ENCODE data around the gene GOSR2. TPM values are rescaled to one million over a fixed set of nuclear protein-coding genes. Genes with fewer than 3 reads are reported as not detected.

GOSR2 gene
- total and polyA plus RNA-seq, 9 of the 15 experiments (the other 6 are each of a cell fraction or from before 2014, with no cell fraction given) = 32.7 to 96.3 (median 48.9) TPM

DNA sequence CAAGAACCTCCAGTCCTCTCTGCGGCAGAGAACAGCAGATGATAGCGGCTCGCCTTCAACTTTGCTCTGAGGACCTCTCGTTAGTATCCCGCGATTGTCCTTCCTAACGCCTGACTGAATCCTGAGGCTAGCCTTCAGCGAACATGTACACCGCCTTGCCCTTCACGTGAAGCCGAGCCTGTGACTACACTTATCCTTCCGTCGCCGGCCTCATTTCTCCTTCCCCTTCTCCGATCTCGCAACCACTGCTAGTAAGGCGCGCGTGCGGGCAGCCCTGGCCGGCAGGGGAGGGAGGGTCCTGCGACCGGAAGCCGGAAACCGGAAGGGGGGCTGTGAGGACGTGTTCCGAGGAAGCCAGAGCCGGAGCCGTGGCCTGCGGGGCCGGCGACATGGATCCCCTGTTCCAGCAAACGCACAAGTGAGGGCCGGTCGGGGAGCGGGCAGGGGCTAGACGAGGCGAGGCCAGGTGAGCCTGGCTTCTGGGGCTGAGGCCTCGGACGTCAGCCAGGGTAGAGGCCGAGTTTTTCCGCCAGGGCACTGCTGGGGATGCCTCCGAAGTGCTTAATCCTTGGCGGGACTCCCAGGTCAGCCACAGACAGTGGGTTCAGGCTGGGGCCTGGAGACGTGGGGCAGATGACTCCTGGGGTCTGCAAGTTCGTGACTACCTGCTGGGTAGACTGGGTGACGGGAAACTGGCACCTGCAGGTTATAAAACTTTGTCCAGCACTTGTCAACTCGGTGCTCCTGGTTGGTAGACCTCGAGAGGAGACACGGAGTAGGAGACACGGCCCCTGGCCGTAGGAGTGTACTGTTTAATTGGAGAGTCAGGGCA, at the start of gene GOSR2 (continued):
- peak; percentile 82 for TF ChIP-seq ARID4B (CRISPR knock-in tag; IDR thresholded peaks at IDR 0.05)
- TF ChIP-seq, protein P1, sequence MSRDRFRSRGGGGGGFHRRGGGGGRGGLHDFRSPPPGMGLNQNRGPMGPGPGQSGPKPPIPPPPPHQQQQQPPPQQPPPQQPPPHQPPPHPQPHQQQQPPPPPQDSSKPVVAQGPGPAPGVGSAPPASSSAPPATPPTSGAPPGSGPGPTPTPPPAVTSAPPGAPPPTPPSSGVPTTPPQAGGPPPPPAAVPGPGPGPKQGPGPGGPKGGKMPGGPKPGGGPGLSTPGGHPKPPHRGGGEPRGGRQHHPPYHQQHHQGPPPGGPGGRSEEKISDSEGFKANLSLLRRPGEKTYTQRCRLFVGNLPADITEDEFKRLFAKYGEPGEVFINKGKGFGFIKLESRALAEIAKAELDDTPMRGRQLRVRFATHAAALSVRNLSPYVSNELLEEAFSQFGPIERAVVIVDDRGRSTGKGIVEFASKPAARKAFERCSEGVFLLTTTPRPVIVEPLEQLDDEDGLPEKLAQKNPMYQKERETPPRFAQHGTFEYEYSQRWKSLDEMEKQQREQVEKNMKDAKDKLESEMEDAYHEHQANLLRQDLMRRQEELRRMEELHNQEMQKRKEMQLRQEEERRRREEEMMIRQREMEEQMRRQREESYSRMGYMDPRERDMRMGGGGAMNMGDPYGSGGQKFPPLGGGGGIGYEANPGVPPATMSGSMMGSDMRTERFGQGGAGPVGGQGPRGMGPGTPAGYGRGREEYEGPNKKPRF (IDR thresholded peaks at IDR 0.05; ENCODE audit: low read depth, low read length) = no peak
- TF ChIP-seq, protein P2, sequence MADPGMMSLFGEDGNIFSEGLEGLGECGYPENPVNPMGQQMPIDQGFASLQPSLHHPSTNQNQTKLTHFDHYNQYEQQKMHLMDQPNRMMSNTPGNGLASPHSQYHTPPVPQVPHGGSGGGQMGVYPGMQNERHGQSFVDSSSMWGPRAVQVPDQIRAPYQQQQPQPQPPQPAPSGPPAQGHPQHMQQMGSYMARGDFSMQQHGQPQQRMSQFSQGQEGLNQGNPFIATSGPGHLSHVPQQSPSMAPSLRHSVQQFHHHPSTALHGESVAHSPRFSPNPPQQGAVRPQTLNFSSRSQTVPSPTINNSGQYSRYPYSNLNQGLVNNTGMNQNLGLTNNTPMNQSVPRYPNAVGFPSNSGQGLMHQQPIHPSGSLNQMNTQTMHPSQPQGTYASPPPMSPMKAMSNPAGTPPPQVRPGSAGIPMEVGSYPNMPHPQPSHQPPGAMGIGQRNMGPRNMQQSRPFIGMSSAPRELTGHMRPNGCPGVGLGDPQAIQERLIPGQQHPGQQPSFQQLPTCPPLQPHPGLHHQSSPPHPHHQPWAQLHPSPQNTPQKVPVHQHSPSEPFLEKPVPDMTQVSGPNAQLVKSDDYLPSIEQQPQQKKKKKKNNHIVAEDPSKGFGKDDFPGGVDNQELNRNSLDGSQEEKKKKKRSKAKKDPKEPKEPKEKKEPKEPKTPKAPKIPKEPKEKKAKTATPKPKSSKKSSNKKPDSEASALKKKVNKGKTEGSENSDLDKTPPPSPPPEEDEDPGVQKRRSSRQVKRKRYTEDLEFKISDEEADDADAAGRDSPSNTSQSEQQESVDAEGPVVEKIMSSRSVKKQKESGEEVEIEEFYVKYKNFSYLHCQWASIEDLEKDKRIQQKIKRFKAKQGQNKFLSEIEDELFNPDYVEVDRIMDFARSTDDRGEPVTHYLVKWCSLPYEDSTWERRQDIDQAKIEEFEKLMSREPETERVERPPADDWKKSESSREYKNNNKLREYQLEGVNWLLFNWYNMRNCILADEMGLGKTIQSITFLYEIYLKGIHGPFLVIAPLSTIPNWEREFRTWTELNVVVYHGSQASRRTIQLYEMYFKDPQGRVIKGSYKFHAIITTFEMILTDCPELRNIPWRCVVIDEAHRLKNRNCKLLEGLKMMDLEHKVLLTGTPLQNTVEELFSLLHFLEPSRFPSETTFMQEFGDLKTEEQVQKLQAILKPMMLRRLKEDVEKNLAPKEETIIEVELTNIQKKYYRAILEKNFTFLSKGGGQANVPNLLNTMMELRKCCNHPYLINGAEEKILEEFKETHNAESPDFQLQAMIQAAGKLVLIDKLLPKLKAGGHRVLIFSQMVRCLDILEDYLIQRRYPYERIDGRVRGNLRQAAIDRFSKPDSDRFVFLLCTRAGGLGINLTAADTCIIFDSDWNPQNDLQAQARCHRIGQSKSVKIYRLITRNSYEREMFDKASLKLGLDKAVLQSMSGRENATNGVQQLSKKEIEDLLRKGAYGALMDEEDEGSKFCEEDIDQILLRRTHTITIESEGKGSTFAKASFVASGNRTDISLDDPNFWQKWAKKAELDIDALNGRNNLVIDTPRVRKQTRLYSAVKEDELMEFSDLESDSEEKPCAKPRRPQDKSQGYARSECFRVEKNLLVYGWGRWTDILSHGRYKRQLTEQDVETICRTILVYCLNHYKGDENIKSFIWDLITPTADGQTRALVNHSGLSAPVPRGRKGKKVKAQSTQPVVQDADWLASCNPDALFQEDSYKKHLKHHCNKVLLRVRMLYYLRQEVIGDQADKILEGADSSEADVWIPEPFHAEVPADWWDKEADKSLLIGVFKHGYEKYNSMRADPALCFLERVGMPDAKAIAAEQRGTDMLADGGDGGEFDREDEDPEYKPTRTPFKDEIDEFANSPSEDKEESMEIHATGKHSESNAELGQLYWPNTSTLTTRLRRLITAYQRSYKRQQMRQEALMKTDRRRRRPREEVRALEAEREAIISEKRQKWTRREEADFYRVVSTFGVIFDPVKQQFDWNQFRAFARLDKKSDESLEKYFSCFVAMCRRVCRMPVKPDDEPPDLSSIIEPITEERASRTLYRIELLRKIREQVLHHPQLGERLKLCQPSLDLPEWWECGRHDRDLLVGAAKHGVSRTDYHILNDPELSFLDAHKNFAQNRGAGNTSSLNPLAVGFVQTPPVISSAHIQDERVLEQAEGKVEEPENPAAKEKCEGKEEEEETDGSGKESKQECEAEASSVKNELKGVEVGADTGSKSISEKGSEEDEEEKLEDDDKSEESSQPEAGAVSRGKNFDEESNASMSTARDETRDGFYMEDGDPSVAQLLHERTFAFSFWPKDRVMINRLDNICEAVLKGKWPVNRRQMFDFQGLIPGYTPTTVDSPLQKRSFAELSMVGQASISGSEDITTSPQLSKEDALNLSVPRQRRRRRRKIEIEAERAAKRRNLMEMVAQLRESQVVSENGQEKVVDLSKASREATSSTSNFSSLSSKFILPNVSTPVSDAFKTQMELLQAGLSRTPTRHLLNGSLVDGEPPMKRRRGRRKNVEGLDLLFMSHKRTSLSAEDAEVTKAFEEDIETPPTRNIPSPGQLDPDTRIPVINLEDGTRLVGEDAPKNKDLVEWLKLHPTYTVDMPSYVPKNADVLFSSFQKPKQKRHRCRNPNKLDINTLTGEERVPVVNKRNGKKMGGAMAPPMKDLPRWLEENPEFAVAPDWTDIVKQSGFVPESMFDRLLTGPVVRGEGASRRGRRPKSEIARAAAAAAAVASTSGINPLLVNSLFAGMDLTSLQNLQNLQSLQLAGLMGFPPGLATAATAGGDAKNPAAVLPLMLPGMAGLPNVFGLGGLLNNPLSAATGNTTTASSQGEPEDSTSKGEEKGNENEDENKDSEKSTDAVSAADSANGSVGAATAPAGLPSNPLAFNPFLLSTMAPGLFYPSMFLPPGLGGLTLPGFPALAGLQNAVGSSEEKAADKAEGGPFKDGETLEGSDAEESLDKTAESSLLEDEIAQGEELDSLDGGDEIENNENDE (IDR thresholded peaks at IDR 0.05; ENCODE audit: low read depth, low read length) = no peak
- TF ChIP-seq, protein P3, sequence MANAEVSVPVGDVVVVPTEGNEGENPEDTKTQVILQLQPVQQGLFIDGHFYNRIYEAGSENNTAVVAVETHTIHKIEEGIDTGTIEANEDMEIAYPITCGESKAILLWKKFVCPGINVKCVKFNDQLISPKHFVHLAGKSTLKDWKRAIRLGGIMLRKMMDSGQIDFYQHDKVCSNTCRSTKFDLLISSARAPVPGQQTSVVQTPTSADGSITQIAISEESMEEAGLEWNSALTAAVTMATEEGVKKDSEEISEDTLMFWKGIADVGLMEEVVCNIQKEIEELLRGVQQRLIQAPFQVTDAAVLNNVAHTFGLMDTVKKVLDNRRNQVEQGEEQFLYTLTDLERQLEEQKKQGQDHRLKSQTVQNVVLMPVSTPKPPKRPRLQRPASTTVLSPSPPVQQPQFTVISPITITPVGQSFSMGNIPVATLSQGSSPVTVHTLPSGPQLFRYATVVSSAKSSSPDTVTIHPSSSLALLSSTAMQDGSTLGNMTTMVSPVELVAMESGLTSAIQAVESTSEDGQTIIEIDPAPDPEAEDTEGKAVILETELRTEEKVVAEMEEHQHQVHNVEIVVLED (CRISPR knock-in tag; IDR thresholded peaks at IDR 0.05) = peak; percentile 54; the same call in 1 of the 2 replicates
- TF ChIP-seq POU5F1 (IDR thresholded peaks at IDR 0.05; ENCODE audit: borderline replicate concordance, low read depth, low read length, partially characterized antibody) = no peak
